HG03108 (cell line): Measurements from ENCODE around the gene SMARCB1.

Experiments
- ATAC-seq: cut with Tn5 transposase; IDR thresholded peaks from one replicate; pipeline ENCODE4 v1.9.1; 2021; ENCODE audit warnings: moderate library complexity; ENCODE audit not compliant: unreplicated experiment

The SMARCB1 gene

GRCh38 chr22:23760056-23760455, 26.7 kb upstream of the SMARCB1 start:
- no peak for ATAC-seq

DNA sequence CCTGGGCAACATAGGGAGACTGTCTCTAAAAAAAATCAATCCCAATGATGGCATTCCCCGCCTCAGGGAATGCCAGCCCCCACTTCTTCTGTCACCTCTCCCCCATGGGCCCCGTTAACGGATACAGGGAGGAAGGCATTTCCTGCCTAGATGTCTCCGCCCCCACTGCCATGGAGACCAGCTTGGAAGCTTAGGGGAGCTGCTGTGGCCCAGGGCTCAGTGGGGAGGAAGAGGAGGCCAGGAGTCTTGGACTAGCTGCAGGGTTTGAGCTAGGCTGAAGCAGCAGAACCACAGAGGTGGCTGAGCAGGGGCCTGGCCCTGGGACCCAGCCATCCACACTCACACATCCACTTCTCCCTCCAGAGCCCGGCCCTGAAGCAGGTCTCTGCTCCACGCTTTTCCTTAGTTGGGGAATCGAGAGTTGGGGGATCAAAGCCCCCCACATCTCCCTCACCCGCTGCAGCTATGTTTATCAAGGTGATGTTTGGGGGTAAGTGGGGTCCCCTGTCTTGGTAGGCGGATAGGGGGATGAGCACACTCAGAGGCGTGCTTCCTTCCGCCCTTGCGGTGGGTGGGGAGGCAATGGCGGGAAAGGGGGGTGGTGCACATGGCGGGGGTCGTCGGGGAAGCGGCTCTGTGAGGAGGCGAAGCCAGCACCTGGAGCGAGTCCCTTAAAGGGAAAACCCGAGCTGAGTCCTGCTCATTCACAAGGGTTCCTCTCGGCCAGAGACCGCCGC, 23.8 kb upstream of the SMARCB1 start, which contains the start of gene C22orf15:
Gene C22orf15, plus strand, starts transcription at position 149 of the 737 bp plus-strand sequence. Its CDS starts 317 bp downstream, at position 466.
- no peak for ATAC-seq

GRCh38 chr22:23763579-23763945, 23.2 kb upstream of the SMARCB1 start:
- ATAC-seq: no peak

- ATAC-seq: no peak
Observed at GRCh38 chr22:23763954-23764353, 22.8 kb upstream of the SMARCB1 start.

DNA sequence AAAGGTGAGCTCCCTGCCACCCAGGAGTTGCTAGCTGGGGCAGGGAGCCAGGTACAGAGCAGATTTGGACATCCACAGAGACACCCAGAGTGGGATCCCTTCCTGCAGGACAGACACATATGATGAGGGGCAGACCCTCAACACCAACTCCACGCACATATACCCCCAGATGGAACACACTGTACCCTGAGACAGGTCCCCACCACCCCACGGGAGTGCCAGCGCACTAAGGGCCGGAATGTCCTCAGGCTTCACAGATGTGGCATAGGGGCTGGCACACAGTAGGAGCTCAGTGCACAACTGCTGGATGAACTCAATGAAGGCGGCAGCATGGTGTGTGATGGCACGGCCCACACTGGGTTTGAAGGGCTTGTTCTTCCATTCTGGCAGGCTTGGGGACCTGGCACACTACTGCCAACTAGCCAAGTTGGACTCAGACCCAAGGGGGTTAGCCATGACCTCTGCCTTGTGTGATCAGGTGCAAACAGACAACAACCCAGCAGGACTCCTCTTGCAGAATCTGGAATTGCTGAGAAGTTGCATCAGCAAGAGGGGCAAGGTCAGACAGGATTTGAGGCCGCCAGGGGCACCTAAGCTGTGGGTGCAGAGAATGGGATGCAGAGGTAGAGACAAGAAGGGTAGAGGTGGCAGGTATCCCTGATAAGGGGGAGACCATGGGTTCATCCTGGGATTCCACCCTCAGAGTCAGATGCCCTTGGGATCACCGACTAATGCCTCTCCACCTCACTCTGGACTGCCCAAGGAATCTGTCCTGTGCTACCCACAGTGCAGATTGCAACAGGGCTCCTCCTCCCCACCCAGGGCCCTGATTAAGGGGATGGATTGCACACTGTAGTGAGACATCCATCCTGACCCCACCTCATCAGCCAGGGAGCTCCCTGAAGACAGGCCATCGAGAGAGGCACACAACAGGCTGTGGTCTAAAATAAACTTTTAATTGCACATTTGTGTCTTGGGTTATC, 21.6 kb upstream of the SMARCB1 start:
- ATAC-seq: no peak

- no peak for ATAC-seq
Observed at GRCh38 chr22:23767303-23767672, 19.5 kb upstream of the SMARCB1 start.

DNA sequence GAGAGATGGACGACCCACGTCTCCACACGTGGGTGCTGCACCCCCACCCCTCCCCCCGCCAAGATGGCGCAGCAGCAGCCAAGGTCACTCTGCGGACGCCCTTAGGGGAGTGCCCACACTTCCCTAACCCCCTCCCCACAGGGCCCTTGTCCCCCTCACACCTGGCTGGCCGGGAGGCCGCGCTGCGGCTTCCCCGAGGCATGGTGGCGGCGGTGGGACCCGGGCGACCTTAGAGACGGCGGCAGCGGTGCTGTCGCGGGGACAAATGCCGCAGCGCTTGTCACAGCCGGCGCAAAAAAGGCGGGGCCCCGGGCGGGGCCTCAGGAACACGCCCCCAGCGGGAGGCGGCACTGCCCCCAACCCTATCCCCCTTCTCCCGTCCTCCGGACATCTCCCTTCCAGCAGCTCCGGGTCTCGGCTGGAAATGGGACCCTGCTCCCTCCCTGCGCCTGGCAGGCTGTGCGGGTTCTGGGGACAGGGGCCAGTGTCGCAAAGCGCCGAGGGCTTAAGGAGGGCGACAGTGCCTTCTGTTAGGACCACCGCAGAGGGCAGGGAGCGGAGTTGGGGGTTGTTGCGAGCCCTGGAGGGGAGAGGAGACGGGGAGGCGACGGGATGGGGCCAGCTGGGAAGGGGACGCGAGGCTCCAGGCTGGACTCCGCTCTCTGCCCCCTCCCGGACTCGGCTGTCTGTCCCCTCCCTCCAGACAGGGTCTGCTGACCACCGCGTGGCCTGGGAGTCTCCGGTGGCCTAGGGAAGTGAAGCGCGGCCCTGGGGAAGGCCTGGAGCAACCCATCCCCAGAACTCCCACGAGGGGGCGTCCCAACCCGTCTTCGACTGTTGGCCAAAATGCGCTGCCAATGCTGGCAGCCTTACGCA, 18.9 kb upstream of the SMARCB1 start, which contains the start of gene CHCHD10:
Gene CHCHD10, minus strand, starts transcription at position 300 of the 876 bp plus-strand sequence. Its CDS starts 98 bp downstream, at position 202.
- peak; percentile 40 for ATAC-seq

DNA sequence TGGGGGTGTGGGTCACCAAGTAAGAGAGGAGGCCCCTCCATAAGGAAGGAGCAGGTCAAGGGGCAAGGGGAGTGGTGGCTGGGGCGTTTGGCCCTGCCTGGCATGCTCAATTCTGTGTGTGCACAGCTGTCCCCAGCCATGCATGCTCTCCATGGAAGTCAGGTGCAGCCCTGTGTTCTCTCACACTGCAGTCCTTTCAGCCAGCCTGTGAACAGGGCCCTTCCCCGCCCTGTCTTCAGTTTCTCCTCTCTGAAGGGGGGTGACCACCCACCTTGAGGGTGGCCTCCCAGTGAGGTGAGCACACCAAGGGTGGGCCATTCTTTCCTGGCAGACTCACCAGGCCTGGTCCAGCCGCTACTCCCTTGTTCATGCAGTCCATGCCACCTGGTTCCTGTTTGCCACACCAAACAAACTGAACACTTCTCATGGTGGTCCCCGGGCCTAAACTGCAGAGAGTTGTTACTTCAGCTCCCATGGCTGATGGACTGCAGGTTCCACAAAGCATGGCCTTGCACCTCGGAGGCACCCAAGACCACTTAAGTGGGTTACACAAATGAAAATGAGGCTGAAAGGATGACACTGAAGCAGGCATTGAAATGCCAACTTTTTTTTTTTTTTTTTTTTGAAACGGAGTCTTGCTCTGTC, 17.3 kb upstream of the SMARCB1 start:
- ATAC-seq: no peak

- ATAC-seq: no peak
Observed at GRCh38 chr22:23772315-23772648, 14.5 kb upstream of the SMARCB1 start.

GRCh38 chr22:23772649-23773473, 13.9 kb upstream of the SMARCB1 start, which contains the start of gene MMP11:
Gene MMP11 (plus strand): TSS chr22:23772849. CDS start chr22:23772871, 22 bp downstream.
- ATAC-seq: no peak

GRCh38 chr22:23773483-23774113, 13.2 kb upstream of the SMARCB1 start:
- ATAC-seq: no peak

- no peak for ATAC-seq
Observed at GRCh38 chr22:23774114-23774921, 12.4 kb upstream of the SMARCB1 start.

GRCh38 chr22:23774922-23775436, 11.8 kb upstream of the SMARCB1 start:
- ATAC-seq: no peak

DNA sequence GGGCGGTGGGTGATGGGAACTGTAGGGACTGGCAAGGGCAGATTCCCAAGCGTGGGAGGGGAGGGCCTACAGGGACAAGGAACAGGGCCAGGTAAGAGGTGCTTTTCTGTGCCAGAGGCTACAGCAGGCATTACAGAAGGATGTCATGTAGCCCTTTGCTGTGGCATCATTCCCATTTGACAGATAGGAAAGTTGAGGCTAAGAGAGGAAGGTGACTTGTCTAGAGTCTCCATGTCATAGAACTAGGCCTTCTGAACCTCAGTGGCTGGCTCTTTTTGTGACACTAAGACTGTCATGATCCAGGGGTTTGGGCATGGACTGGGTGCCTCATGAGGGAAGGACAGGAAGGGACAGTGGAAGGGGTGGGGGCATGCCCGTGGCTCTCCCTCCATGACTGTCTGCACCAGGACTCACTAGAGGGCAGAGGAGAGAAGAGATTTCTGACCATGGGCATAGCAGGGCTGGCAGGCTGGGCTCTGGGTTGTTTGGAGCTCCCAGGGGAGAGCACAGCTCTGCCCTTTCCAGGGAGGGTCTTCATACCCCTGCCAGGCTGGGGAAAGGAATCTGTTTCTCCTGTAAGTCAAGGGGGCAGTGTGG, 10.9 kb upstream of the SMARCB1 start:
- no peak for ATAC-seq

DNA sequence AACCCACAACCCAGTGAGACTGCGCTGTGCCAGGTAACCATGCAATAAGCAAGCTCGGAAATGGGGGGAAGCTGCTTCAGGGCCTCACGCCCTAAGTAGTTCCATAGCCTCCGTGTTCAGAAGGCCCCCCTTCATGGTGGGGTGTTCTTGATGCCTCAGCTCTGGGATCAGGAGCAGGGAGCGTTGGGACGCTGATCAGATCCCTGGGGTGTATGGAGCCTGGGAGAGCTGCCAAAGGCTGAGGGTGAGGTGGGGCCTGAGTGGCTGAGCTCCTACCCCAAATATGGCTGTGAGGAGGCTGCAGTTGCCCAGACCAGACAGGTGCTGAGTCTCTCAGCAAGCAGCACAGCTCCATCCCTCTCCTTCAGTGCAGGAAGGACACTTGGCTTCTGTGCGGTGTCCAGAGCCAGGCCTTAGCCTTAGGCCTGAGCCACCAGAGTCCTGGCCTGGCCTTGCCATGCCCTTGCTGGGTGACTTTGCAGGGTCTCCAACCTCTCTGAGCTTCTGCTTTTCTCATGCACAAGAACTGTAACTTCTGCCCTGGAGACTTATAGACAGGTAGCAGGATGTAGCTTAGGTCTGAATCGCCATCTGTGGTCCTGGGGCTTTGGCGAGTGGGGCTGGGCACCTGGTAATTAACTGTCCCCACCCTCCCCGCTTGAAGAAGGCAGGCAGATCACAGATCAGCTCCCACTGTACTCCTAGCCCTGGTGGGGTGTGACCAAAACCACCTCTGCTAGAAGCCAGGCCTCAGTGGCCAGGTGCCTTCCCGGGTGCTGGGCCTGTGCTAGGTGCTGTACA, 8.8 kb upstream of the SMARCB1 start:
- ATAC-seq: no peak

- no peak for ATAC-seq
Observed at GRCh38 chr22:23778577-23778900, 8.2 kb upstream of the SMARCB1 start.

DNA sequence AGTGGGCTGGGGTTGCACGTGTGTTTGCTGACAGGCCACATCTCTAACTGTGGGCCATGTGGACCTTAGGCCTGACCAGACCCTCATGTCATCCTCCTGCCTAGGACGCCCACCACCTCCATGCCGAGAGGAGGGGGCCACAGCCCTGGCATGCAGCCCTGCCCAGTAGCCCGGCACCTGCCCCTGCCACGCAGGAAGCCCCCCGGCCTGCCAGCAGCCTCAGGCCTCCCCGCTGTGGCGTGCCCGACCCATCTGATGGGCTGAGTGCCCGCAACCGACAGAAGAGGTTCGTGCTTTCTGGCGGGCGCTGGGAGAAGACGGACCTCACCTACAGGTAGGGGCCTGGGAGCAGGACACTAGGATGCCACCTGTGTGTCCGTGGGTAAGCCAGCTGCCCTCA, 7.7 kb upstream of the SMARCB1 start:
- ATAC-seq: no peak
